UCSD-AML1 (cell line): ENCODE data around the gene PABPN1.
A peak's percentile ranks its signal among the peaks of the same experiment; 100 is the strongest.
"Not testable (repeated sequence)": the region's sequence is repeated elsewhere in the genome, so short reads cannot be mapped to it uniquely, and the experiment has no call there.

Source experiments
- DNase-seq: peaks from one replicate; lab custom pipeline; 2025; ENCODE audit not compliant: unreplicated experiment; lab: John Stamatoyannopoulos, UW

PABPN1 gene

DNA sequence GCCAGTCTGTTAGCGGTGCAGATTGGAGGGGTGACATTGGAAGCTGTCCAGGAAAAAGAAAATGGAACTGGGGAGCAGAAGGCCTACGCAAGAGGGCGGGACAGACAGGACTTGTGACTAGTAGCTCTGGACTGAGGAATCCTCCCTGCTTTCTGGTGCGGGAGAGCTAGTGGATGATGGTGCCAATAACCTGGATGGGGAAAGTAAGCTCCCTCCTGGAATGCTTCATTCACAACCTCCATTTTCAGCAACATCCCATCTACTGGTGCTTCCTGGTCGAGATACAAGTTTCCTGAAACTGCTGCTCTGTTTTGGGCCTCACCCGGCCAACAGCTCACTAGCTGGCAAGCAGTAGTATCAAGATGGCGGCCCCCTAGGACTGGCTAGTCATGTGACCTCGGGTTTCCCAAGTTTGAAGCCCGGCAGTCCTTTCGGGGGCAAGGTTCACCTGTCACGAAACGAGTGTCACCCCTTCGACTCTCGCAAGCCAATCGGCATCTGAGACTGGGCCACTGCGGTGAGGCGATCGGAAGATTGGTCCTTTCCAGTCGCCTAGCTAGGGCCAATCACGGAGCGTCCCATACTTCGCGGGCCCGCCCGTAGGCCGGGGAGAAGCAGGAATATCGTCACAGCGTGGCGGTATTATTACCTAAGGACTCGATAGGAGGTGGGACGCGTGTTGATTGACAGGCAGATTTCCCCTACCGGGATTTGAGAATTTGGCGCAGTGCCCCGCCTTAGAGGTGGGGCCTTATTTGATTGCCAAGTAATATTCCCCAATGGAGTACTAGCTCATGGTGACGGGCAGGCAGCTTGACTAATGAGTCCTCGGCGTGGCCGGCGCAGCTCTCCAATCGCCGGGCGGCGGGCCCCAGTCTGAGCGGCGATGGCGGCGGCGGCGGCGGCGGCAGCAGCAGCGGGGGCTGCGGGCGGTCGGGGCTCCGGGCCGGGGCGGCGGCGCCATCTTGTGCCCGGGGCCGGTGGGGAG is at the start of gene PABPN1:
Gene PABPN1 (plus strand): TSS at position 874 of the 988 bp plus-strand sequence. CDS start 13 bp downstream, at position 887.
- DNase-seq, result peak; percentile 100

GRCh38 chr14:23275412-23275811 is 45.8 kb upstream of the PABPN1 start:
- DNase-seq, result no peak

DNA sequence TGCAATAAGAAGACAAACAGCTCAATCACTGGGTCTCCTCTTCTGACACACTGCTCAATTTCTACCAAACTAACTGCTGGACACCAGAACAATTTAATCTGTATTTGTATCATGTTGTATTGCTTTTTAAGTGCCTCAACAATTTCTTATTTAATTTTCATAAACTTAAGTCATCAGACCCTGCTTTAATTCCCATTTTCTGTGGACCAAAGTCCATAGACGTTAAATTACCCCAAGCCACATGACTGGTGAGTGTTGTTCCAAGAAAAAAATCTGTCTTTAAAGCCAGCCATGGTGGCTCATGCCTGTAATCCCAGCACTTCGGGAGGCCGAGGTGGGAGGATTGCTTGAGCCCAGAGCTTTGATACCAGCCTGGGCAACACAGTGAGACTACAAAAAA is 44.1 kb upstream of the PABPN1 start:
- DNase-seq, result no peak

- not testable (repeated sequence) for DNase-seq
Observed at GRCh38 chr14:23277928-23278327, 43.3 kb upstream of the PABPN1 start.

DNA sequence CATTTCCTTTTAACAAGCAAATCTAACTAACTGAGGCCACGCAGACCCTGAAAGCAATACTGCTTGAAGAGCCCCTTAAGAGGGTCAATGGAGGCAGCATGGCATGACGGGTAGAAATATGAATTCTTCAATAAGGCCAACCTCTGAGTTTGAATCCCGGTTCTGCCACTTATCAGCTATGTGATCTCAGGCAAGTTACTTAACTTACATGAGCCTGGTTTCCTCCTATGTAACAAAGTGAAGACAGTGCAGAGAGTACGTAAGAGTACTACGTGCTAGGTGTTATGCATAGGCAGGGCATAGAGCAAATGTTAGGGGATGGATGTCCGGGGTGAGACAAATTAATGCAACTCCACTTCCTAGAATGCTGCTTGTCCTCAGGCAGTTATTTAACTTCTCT is 40.0 kb upstream of the PABPN1 start:
- DNase-seq, result no peak

DNA sequence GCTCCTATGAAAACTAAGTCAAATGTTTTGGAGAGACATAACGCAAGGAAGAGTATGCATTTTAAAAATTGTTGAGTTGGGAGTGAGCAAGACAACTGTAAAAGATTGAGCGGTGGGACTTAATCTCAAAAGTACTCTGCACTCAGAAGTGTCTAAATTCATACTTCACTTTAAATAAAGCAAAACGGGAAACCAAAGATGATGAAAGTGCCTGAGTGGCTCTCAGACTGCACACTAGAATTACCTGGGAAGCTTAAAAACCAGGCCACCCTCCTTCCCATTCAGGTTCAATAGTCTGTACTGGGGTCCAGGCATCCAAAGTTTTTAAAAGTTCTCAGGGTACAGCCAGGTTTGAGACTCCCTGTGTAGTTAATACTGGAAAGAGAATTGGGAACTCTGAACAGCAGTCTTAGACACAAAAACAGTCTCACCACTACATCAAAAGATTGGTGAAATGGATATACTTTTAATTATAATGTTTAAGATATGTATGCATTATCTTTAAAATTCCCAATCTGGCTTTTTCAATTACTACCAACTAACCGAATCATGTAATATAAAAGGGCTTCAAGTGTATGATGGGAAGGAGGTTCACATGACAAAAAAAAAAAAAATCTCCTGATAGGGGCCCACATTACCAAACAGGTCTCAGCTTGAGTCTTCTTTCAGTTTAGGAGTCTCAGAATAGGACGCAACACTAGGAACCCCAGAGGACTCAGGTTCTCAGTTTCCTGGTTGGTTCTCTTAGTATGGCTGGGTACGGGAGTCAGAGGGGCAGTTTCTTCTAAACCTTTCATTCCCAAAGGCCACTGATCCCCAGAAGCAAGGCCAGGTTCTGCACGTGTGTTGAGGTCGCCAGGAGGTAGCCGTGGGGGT is 36.4 kb upstream of the PABPN1 start:
- no peak for DNase-seq

GRCh38 chr14:23285530-23286019 is 35.7 kb upstream of the PABPN1 start:
- DNase-seq, result no peak

DNA sequence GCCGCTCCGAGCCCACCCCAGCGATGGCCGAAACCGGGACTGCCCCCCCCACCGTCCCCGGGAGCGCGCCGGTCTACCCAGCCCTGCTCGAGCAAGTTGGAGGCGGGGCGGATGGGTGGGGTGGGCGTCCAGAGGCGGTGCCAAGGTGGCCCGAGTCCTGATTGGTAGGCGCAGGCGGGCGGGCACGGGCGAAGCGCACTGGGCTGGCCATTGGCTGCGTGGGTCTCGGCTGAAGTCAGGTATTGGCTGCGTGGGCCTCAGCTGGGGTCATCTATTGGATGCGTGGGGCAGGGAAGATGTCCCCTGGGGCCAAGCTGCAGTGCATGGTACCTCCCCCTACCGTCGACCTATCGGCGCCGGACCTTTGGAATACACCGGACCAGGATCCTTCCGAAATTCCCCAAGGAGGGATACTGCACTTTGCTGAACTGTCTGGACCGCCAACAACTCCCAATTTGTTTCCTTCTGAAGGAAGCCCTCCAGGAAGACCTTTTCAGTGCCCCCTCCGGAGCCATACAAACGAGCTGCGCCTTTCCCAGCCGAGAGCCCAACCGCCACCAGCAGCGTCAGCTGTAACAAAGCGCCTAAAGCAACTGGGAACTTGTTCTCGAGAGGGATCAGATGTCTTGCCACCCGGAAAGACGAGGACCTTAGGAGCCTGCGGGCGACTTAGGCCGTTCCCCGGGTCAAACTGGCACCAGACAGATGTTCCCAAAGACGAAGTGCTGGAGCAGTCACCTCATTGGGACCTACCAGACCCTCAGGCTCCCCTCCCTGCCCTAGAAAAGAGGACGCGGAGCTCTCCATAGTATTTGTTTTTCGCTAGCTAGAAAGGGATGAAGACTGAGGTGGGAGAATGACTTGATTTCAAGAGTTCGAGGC is 35.0 kb upstream of the PABPN1 start, which contains the start of gene HOMEZ:
Gene HOMEZ (minus strand): TSS at position 113 of the 882 bp plus-strand sequence. CDS start 180 bp downstream, outside the sequence.
- peak; percentile 98 for DNase-seq

- no peak for DNase-seq
Observed at GRCh38 chr14:23286902-23287479, 34.3 kb upstream of the PABPN1 start.

GRCh38 chr14:23294734-23295561 is 26.3 kb upstream of the PABPN1 start:
- peak; percentile 45 for DNase-seq

DNA sequence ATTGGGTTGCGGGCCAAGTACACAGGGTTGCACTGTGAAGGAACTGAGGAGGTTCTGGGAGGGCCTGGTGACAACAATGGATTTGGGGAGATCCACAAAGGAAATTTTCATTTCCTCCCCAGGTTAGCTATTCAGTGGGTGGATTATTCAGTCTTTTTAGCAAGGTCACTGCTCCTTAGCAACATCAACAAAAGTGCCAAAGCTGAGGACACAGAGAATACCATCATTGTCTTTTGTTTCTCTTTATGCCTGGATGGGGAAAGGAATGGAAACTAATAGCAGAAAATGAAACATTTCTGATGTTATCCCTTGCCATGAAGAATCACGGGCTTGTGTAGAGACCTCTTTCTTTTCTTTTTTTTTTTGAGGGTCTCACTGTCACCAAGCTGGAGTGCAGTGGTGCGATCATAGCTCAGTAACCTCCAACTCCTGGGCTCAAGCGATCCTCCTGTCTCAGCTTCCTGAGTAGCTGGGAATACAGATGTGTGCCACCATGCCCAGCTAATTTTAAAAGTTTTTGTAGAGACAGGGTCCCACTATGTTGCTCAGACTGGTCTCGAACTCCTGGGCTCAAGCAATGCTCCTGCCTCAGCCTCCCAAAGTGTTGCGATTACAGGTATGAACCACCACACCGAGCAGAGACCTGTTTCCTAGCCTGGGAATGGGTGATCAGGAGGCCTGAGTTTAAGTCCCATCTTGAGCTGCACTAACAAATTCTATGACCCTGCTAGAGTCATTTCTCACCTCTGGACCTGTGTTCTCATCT is 25.1 kb upstream of the PABPN1 start:
- DNase-seq, result no peak

DNA sequence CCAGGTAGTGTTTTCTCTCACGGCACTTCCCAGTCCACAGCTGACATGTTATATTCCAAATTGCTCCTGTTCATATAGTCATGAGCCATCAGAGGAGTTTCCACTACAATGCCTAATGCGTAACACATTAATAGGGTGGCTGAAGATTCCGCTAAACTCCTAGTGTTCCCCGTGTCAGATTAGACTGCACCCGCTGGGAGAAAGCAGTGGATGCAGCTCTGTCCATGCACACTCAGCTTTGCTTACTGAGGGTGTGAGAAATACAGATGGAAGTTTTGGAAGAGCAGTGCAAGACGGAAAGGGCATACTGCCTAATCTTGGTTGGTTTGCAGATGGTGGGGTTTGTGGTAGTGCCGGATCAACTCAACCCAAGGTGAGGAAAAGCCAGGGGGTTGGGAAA is 24.2 kb upstream of the PABPN1 start:
- no peak for DNase-seq

DNA sequence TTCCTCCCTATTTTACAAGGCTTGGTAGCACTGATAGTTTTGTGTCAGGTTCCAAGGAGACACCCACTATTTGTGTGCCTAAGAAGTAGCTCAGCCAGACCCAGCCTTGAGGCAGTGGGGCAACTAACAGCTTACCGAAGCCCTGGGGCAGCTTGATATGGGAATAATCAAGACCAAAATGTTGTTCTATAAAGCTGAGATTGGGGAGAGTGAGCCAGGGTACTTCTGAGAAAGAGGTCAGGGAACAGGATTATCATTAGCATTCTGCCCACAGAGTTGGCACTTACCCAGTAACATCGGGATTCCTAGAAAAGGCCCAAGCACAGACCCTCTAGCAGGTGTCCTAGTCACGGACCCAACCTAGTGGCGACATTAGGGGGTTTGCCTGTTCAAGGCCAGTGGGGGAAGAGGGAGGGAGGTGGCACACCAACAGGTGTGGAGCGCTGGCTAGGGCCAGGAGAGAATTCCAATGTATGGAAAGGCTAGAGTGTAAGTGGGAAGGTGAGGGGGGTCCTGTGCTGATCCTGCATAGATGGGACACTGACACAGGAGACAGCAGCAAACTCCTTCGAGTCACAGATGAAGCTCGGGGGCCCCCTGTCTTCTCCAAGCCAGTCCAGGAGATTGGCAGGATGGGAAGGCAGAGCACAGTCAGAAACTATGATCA is 23.5 kb upstream of the PABPN1 start:
- no peak for DNase-seq

GRCh38 chr14:23299211-23299957 is 21.9 kb upstream of the PABPN1 start:
- no peak for DNase-seq

- no peak for DNase-seq
Observed at GRCh38 chr14:23299986-23300686, 21.1 kb upstream of the PABPN1 start.

DNA sequence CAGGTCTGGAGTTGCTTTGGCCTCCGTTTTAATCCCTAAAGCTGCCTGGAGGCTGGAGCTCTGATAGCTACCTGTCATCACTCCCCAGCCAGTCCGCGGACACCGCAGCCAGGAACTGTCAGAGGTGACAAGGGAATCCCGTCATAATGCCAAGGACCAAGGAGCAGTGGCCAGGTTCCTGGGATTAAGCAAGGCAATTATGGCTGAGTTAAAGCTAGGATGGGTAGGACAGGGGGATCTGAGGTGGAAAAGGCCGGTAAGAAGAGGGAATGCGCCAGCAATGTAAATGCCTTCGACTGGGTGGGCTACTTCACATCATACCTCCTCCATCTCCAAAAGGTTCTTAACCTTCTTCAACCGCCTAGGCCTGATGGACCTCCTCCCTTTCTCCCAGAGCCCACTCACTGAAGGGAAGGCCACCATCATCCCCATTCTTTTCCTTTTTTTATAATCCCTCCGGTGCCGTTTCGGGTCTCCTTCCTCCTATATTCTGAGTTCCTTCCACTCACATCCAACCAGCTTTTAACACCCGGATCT is 20.5 kb upstream of the PABPN1 start:
- peak; percentile 45 for DNase-seq
